Chondrocyte (in vitro differentiated cells): ENCODE results near the gene NTSR1. TPM values are rescaled to one million over a fixed set of nuclear protein-coding genes. Genes with fewer than 3 reads are reported as not detected.

ENCODE experiments used
- DNase-seq: peaks from one replicate; pipeline ENCODE4 v3.0.0; 2021; ENCODE audit warnings: mixed read lengths, low spot score
- H3K27ac Mint-ChIP-seq: one replicate; pipeline ENCODE4 v1.8.0; 2021; ENCODE audit warnings: mild to moderate bottlenecking, moderate library complexity, mixed read lengths; ENCODE audit not compliant: unreplicated experiment
- H3K27me3 Mint-ChIP-seq: 2 replicates; pipeline ENCODE4 v1.8.0; 2021; ENCODE audit warnings: low read depth, mixed read lengths
- H3K36me3 Mint-ChIP-seq: 2 replicates; pipeline ENCODE4 v1.8.0; 2021; ENCODE audit warnings: low read depth, mixed read lengths
- H3K4me1 Mint-ChIP-seq: 2 replicates; pipeline ENCODE4 v1.8.0; 2021; ENCODE audit warnings: low read depth, mild to moderate bottlenecking, mixed read lengths
- H3K4me3 Mint-ChIP-seq: one replicate; pipeline ENCODE4 v1.8.0; 2021; ENCODE audit warnings: mild to moderate bottlenecking, moderate library complexity, mixed read lengths; ENCODE audit not compliant: unreplicated experiment
- H3K9me3 Mint-ChIP-seq: 2 replicates; pipeline ENCODE4 v1.8.0; 2021; ENCODE audit warnings: low read depth, mixed read lengths
- total RNA-seq: library from RNA; stranded (reverse); gene quantifications from 3 replicates; pipeline ENCODE4 v1.2.1, GENCODE V29; 2021
- TF ChIP-seq, protein P1 (sequence below): fragments of 200-600 bp; sonication (generic); IDR thresholded peaks from 2 replicates; pipeline ENCODE4 v1.5.0; 2021; ENCODE audit warnings: antibody characterized with exemption, mild to moderate bottlenecking, moderate library complexity

Gene NTSR1
- total RNA-seq, 1 donor from 2014 or later, result not detected

DNA sequence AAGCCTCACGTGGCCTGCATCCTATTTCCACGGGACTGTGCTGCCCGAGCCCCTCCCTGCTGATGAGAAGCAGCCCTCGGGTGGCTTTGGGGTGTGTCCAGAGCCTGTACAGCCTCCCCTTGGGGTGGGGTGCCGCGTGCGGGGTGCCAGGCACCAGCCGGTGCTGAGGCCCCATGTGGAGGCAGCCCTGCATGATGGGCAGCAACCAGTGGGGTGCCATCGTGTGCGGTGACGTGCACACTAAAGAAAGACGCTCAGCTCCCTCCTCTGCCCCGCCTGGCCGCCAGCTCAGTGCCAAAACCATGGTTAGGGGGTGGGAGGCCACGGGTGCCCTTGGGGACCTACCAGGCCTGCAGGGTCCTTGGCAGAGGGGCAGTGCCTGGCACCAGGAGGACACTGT, 26.2 kb downstream of the NTSR1 start:
- H3K9me3 Mint-ChIP-seq, result no peaks in the 10 kb centered on the region
- DNase-seq, result peak; percentile 80
- H3K4me1 Mint-ChIP-seq, result peaks cover 4% of the 10 kb centered on the region
- peaks cover 3% of the 10 kb centered on the region for H3K36me3 Mint-ChIP-seq
- TF ChIP-seq, protein P1, sequence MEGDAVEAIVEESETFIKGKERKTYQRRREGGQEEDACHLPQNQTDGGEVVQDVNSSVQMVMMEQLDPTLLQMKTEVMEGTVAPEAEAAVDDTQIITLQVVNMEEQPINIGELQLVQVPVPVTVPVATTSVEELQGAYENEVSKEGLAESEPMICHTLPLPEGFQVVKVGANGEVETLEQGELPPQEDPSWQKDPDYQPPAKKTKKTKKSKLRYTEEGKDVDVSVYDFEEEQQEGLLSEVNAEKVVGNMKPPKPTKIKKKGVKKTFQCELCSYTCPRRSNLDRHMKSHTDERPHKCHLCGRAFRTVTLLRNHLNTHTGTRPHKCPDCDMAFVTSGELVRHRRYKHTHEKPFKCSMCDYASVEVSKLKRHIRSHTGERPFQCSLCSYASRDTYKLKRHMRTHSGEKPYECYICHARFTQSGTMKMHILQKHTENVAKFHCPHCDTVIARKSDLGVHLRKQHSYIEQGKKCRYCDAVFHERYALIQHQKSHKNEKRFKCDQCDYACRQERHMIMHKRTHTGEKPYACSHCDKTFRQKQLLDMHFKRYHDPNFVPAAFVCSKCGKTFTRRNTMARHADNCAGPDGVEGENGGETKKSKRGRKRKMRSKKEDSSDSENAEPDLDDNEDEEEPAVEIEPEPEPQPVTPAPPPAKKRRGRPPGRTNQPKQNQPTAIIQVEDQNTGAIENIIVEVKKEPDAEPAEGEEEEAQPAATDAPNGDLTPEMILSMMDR, result no peak
- H3K4me3 Mint-ChIP-seq, result no peak overlapping the region
- no peak overlapping the region for H3K27ac Mint-ChIP-seq
- H3K27me3 Mint-ChIP-seq, result peaks cover 31% of the 10 kb centered on the region

DNA sequence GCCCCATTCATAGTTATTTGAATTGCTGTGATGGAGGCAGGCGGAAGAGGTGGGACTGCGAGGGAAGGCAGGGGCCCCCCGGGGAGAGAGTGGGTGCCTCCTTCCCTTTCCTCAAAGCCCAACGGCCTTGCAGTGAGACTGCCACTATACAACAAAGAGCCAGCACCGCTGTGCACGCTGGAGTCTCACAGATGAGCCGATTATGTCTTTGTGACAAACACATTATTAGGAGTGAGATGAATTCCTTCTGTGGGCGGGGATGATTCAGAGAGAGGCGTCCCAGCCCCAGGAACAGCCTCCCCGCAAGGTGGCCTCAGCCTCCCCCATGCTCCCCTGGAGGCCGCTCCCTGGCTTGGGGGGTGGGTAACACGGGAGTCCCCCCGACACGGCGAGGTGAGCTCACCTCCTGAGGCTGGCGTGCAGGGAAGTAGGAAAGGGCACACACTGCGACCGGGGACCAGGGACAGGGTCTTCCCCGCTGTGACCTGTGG, 26.7 kb downstream of the NTSR1 start:
- Mint-ChIP-seq H3K27ac (no peak overlapping the region), H3K36me3 (peaks cover 3% of the 10 kb centered on the region), H3K4me3 (no peak overlapping the region), H3K4me1 (peaks cover 9% of the 10 kb centered on the region), H3K9me3 (no peaks in the 10 kb centered on the region), H3K27me3 (peaks cover 26% of the 10 kb centered on the region)
- TF ChIP-seq, protein P1, result no peak
- peak; percentile 85 for DNase-seq

DNA sequence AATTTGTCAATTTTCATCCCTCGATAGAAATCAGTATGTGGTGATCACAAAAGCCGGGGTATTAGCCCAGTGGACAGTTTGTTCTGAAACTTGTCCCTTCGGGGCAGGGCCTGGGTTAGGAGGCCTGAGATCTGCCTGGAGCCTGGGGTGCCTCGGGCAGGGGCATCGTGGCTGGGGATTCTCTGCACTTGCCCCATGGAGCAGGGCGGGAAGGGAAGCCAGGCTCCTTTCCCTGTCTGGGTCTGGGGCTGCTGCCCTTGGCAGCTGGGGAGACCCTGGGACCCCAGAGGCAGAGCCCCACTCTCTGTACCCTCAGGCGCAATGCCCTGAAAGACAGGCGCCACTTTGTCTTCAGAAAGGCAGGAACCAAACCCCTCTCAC, 27.4 kb downstream of the NTSR1 start:
- no peak overlapping the region for H3K4me3 Mint-ChIP-seq
- TF ChIP-seq, protein P1, result no peak
- H3K27ac Mint-ChIP-seq, result no peak overlapping the region
- H3K27me3 Mint-ChIP-seq, result peaks cover 20% of the 10 kb centered on the region
- H3K36me3 Mint-ChIP-seq, result no peaks in the 10 kb centered on the region
- H3K4me1 Mint-ChIP-seq, result peaks cover 11% of the 10 kb centered on the region
- H3K9me3 Mint-ChIP-seq, result no peaks in the 10 kb centered on the region
- DNase-seq, result peak; percentile 41

DNA sequence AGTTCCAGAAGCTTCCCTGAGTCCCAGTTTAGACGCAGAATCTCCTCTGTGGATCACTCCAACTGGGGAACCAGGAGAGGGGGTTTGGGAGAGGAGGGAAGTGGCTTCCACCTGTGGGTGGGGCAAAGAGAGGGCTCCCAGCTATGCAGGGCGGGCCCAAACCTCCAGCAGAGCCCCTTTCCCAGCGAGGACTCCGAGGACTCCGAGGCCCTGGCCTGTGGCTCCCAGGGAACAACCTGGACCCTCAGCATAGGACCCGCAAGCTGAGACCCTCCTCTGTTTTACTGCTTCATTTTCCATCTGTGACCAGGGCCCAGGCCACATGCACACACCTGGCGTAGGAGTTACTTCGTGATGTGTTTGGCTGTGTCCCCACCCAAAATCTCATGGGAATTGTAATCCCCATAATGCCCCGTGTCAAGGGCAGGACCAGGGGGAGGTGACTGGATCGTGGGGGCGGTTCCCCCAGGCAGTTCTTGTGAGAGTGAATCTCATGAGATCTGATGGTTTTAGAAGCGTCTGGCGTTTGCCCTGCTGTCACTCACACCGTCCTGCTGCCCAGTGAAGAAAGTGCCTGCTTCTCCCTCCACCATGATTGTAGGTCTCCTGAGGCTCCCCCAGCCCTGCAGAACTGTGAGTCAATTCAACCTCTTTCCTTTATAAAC, 27.9 kb downstream of the NTSR1 start:
- Mint-ChIP-seq H3K36me3 (no peaks in the 10 kb centered on the region), H3K4me3 (no peak overlapping the region), H3K27me3 (peaks cover 20% of the 10 kb centered on the region), H3K9me3 (no peaks in the 10 kb centered on the region), H3K4me1 (peaks cover 11% of the 10 kb centered on the region), H3K27ac (no peak overlapping the region)
- TF ChIP-seq, protein P1, result no peak
- DNase-seq, result peak; percentile 63

DNA sequence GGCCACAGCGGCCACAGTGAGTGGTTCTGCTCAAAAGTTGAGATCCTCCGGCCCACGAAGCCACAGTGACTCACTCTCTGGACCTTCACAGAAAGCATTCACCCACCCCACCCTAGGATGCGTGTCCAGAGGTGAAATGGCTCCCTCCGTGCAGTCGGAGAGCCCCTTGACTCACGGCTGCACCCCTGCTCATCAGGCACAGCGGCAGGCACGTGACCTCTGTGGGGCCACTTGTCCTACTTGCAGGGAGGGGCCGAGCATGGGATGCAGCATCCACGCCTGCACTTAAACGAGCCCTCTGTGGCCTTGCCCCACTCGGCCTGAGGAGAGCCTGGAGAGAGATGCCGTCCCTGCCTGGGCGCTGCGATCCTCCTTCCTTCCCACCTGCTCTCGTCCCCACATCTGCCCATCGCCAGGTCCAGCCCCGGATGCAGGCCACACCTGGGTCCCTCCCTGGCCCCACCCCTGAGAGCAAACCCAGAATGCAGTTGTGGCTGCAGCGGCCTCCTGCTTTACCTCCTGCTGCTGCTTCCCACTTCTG, 28.7 kb downstream of the NTSR1 start:
- DNase-seq, result peak; percentile 81
- no peaks in the 10 kb centered on the region for H3K9me3 Mint-ChIP-seq
- H3K36me3 Mint-ChIP-seq, result no peaks in the 10 kb centered on the region
- H3K4me3 Mint-ChIP-seq, result no peak overlapping the region
- TF ChIP-seq, protein P1, result no peak
- H3K27ac Mint-ChIP-seq, result no peak overlapping the region
- H3K4me1 Mint-ChIP-seq, result peaks cover 11% of the 10 kb centered on the region
- peaks cover 20% of the 10 kb centered on the region for H3K27me3 Mint-ChIP-seq
